Measurements from ENCODE around the gene CENPQ. TPM values are rescaled to one million over a fixed set of nuclear protein-coding genes. Genes with fewer than 3 reads are reported as not detected.

CENPQ gene
- total and polyA plus RNA-seq, 2 of the 13 experiments (the other 11 are each of a cell fraction or from before 2014, with no cell fraction given), result 9.1 to 20.1 TPM

DNA sequence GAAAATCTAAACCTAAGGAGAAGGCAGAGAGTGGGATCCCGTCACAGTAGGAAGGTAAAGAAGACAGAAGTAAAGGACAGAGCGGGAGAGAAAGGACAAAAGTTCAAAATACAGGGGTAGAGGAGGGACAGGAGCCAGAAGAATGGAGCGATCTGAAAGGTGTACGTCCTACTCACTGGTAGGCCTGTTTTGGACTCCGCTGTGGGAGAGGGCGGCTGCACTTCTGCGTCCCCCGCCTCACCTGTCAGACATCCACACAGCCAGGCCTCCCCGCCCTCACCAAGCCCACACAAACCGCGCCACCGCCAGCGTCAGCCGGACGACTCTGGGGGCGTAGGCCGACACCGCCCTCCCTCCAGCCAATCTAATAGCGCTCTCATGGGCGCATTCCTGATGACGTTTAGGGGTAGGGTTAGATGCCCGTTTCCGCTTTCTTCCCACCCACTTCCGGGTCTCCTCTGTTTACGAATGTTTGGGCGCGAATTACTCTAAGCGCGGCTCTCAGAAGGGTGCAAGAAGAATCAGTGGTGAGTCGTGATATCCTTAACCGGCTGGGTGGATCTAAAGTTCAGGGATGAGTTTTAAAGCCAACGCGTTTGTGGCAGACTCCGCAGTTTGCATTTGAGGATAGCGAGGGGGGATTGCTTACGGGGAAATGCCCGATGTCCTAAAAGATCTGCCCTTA is at the start of gene CENPQ, which contains the start of gene MMUT (continued):
- TF ChIP-seq TAF15 (IDR thresholded peaks at IDR 0.05; ENCODE audit: low read depth, low read length, poor library complexity, severe bottlenecking) (no peak), HOXD1 (CRISPR knock-in tag; IDR thresholded peaks at IDR 0.05) (no peak; the same call in 1 of the 2 replicates), ZFP91 (CRISPR knock-in tag; IDR thresholded peaks at IDR 0.05; ENCODE audit: borderline replicate concordance) (peak; percentile 83; the same call in 1 of the 2 replicates), POLR2AphosphoS5 (IDR thresholded peaks at IDR 0.05; ENCODE audit: low read depth, low read length) (peak; percentile 90), ZNF432 (CRISPR knock-in tag; IDR thresholded peaks at IDR 0.05; ENCODE audit: borderline replicate concordance) (no peak), ZNF446 (CRISPR knock-in tag; IDR thresholded peaks at IDR 0.05) (0 out of 2 replicates have a peak, but pooled peaks have one; percentile 62), ZNF691 (CRISPR knock-in tag; IDR thresholded peaks at IDR 0.05; ENCODE audit: borderline replicate concordance, low read depth) (peak; percentile 82; the same call in 1 of the 2 replicates), HNRNPH1 (optimal IDR thresholded peaks at IDR 0.05; ENCODE audit: low read depth, low read length) (peak; percentile 90), SALL2 (CRISPR knock-in tag; IDR thresholded peaks at IDR 0.05) (peak; percentile 94; the same call in 1 of the 2 replicates), ZNF660 (CRISPR knock-in tag; IDR thresholded peaks at IDR 0.05; ENCODE audit: borderline replicate concordance, low read depth) (no peak), ZNF251 (CRISPR knock-in tag; IDR thresholded peaks at IDR 0.05) (0 out of 2 replicates have a peak, but pooled peaks have one; percentile 34), MEF2D (CRISPR knock-in tag; IDR thresholded peaks at IDR 0.05) (peak; percentile 78; the same call in 1 of the 2 replicates)
- TF ChIP-seq, protein P1, sequence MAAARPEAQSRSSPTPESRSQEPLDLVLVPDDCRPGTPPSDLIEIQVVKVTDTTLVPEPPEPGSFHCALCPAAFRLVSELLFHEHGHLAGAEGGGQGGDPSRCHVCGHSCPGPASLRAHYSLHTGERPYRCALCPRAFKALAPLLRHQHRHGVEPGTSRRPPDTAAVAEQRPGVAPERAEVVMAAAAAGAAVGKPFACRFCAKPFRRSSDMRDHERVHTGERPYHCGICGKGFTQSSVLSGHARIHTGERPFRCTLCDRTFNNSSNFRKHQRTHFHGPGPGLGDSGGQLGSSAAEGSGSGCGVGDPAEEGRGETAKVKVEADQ (CRISPR knock-in tag; IDR thresholded peaks at IDR 0.05; ENCODE audit: borderline replicate concordance), result no peak
- TF ChIP-seq, protein P2, sequence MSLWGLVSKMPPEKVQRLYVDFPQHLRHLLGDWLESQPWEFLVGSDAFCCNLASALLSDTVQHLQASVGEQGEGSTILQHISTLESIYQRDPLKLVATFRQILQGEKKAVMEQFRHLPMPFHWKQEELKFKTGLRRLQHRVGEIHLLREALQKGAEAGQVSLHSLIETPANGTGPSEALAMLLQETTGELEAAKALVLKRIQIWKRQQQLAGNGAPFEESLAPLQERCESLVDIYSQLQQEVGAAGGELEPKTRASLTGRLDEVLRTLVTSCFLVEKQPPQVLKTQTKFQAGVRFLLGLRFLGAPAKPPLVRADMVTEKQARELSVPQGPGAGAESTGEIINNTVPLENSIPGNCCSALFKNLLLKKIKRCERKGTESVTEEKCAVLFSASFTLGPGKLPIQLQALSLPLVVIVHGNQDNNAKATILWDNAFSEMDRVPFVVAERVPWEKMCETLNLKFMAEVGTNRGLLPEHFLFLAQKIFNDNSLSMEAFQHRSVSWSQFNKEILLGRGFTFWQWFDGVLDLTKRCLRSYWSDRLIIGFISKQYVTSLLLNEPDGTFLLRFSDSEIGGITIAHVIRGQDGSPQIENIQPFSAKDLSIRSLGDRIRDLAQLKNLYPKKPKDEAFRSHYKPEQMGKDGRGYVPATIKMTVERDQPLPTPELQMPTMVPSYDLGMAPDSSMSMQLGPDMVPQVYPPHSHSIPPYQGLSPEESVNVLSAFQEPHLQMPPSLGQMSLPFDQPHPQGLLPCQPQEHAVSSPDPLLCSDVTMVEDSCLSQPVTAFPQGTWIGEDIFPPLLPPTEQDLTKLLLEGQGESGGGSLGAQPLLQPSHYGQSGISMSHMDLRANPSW (CRISPR knock-in tag; IDR thresholded peaks at IDR 0.05; ENCODE audit: borderline replicate concordance), result no peak
